ENCODE data around the gene SLC5A11. TPM values are rescaled to one million over a fixed set of nuclear protein-coding genes. Genes with fewer than 3 reads are reported as not detected.
A peak's percentile ranks its signal among the peaks of the same experiment; 100 is the strongest.
"Not testable (repeated sequence)": the region's sequence is repeated elsewhere in the genome, so short reads cannot be mapped to it uniquely, and the experiment has no call there.

SLC5A11 gene
- polyA plus RNA-seq, 1 experiment: not detected

- no peak for TF ChIP-seq CTCF (IDR thresholded peaks at IDR 0.05; ENCODE audit: low read depth, low read length)
- Histone ChIP-seq H3K9me3 (ENCODE audit: control insufficient read depth, insufficient read depth, low read length) (no peaks in the 10 kb centered on the region), H3K27me3 (ENCODE audit: control insufficient read depth, insufficient read depth, low read length) (no peaks in the 10 kb centered on the region), H3K4me3 (ENCODE audit: low read depth, low read length) (no peak overlapping the region), H3K27ac (ENCODE audit: low read depth, low read length) (peak overlapping the region; percentile 87)
- CTCF ChIA-PET: interaction anchor here (0.6 to 2.1 kb wide), 5 partner anchors 67 to 386 kb away, joined by 3 to 6 read pairs (median 4); no protein-coding TSS in a partner anchor
- POLR2A ChIA-PET: interaction anchor here (0.6 to 1.2 kb wide), 2 partner anchors 212 to 269 kb away, joined by 3 to 9 read pairs; no protein-coding TSS in a partner anchor
- no peak for DNase-seq (ENCODE audit: low read depth, low spot score)
Measured at GRCh38 chr16:24839347-24839972, 6.3 kb upstream of the SLC5A11 start.

GRCh38 chr16:24841291-24841690, 4.5 kb upstream of the SLC5A11 start:
- TF ChIP-seq CTCF (IDR thresholded peaks at IDR 0.05; ENCODE audit: low read depth, low read length): no peak
- no peaks in the 10 kb centered on the region; the same call in 1 of the 2 replicates for H3K9me3 ChIP-seq (ENCODE audit: control insufficient read depth, insufficient read depth, low read length)
- no peak overlapping the region for H3K4me3 ChIP-seq (ENCODE audit: low read depth, low read length)
- H3K27ac ChIP-seq (ENCODE audit: low read depth, low read length): no peak overlapping the region
- no peak for DNase-seq (ENCODE audit: low read depth, low spot score)
- CTCF ChIA-PET: interaction anchor here (1.0 kb wide), 1 partner anchor 273 kb away, joined by 3 read pairs; no protein-coding TSS in a partner anchor
- H3K27me3 ChIP-seq (ENCODE audit: control insufficient read depth, insufficient read depth, low read length): no peaks in the 10 kb centered on the region
- POLR2A ChIA-PET: no interaction called here

- no peak overlapping the region for H3K27ac ChIP-seq (ENCODE audit: low read depth, low read length)
- no peaks in the 10 kb centered on the region; the same call in 1 of the 2 replicates for H3K9me3 ChIP-seq (ENCODE audit: control insufficient read depth, insufficient read depth, low read length)
- ChIA-PET CTCF (no interaction called here), POLR2A (no interaction called here)
- TF ChIP-seq CTCF (IDR thresholded peaks at IDR 0.05; ENCODE audit: low read depth, low read length): no peak
- DNase-seq (ENCODE audit: low read depth, low spot score): no peak
- H3K4me3 ChIP-seq (ENCODE audit: low read depth, low read length): no peak overlapping the region
- no peaks in the 10 kb centered on the region for H3K27me3 ChIP-seq (ENCODE audit: control insufficient read depth, insufficient read depth, low read length)
Measured at GRCh38 chr16:24844101-24845030, 1.4 kb upstream of the SLC5A11 start.

- H3K27ac ChIP-seq (ENCODE audit: low read depth, low read length); H3K27me3 ChIP-seq (ENCODE audit: control insufficient read depth, insufficient read depth, low read length); CTCF ChIA-PET; DNase-seq (ENCODE audit: low read depth, low spot score); H3K9me3 ChIP-seq (ENCODE audit: control insufficient read depth, insufficient read depth, low read length); H3K4me3 ChIP-seq (ENCODE audit: low read depth, low read length): not testable (repeated sequence)
- POLR2A ChIA-PET: interaction anchor here (0.6 kb wide), 1 partner anchor 143 kb away, joined by 5 read pairs; no protein-coding TSS in a partner anchor
Measured at GRCh38 chr16:24845031-24845365, 765 bp upstream of the SLC5A11 start.

GRCh38 chr16:24846548-24847357, 990 bp downstream of the SLC5A11 start:
- no peak overlapping the region for H3K27ac ChIP-seq (ENCODE audit: low read depth, low read length)
- H3K9me3 ChIP-seq (ENCODE audit: control insufficient read depth, insufficient read depth, low read length): no peaks in the 10 kb centered on the region; the same call in 1 of the 2 replicates
- no peaks in the 10 kb centered on the region for H3K27me3 ChIP-seq (ENCODE audit: control insufficient read depth, insufficient read depth, low read length)
- no peak for DNase-seq (ENCODE audit: low read depth, low spot score)
- no peak overlapping the region for H3K4me3 ChIP-seq (ENCODE audit: low read depth, low read length)
- ChIA-PET POLR2A (no interaction called here), CTCF (interaction anchor here (1.9 kb wide), 1 partner anchor 12 kb away, joined by 7 read pairs; no protein-coding TSS in a partner anchor)
- TF ChIP-seq CTCF (IDR thresholded peaks at IDR 0.05; ENCODE audit: low read depth, low read length): no peak

All from AG04450 (cell line).